Esophagus squamous epithelium (tissue), 5 donors: ENCODE results near the gene FGF14. TPM values are rescaled to one million over a fixed set of nuclear protein-coding genes. Genes with fewer than 3 reads are reported as not detected.

Source experiments
- DNase-seq: peaks from one replicate; lab custom pipeline; 2025; lab: John Stamatoyannopoulos, UW
- H3K27ac ChIP-seq, 4 donors: fragments of 200-600 bp; sonication (generic); one replicate each; pipeline ENCODE4 v1.5.1; 2016 to 2019; ENCODE audit warnings: mild to moderate bottlenecking in 1 of 4
- H3K27me3 ChIP-seq, 4 donors: fragments of 200-600 bp; sonication (generic); 1 replicate in 3 of 4; 2 replicates in 1 of 4; pipeline versions ENCODE4 v1.5.1 to v1.6.0; 2017 to 2021; ENCODE audit warnings: antibody characterized with exemption in 1 of 4
- H3K36me3 ChIP-seq, 3 donors: fragments of 200-600 bp; sonication (generic); one replicate each; pipeline ENCODE4 v1.5.1; 2016 to 2019
- H3K4me1 ChIP-seq, 3 donors: fragments of 200-600 bp; sonication (generic); one replicate each; pipeline ENCODE4 v1.5.1; 2017 to 2019
- H3K4me3 ChIP-seq, 4 donors: fragments of 200-600 bp; sonication (generic); 1 replicate in 3 of 4; 2 replicates in 1 of 4; pipeline ENCODE4 v1.5.1; 2016 to 2019; ENCODE audit warnings: mild to moderate bottlenecking in 2 of 4, moderate library complexity in 1 of 4
- H3K9me3 ChIP-seq, 3 donors: fragments of 200-600 bp; sonication (generic); one replicate each; pipeline ENCODE4 v1.5.1; 2016 to 2019
- CTCF ChIP-seq, 6 experiments: fragments of 450-650 bp in 4 of 6; fragments of 200-600 bp in 2 of 6; sonication (generic) in 2 of 6; IDR thresholded peaks; one replicate each; pipeline ENCODE4 v1.5.1; 2016 to 2019; ENCODE audit warnings: antibody characterized with exemption in 6 of 6, mild to moderate bottlenecking in 4 of 6, moderate library complexity in 4 of 6
- POLR2A ChIP-seq, 4 donors: fragments of 450-650 bp; IDR thresholded peaks; one replicate each; pipeline ENCODE4 v1.6.1; 2017; ENCODE audit warnings: antibody characterized with exemption in 4 of 4, mild to moderate bottlenecking in 4 of 4, moderate library complexity in 3 of 4
- WGBS, 2 donors: methylation state at CpG; one replicate each; pipeline ENCODE4 v1.1.5; 2018; 5-methylcytosine and 5-hydroxymethylcytosine counted together
- intact Hi-C: fragments of 100-400 bp; cut with DNase I; formaldehyde crosslinking; loops from one replicate; pipeline ENCODE4 v1.15.0; 2022
- total RNA-seq, 4 donors: library from RNA; depleted of rRNA; stranded (reverse); fragments of >200 nt; gene quantifications; one replicate each; pipeline ENCODE4 v1.1.0, GENCODE V29; 2016
- donor health status: DM: yes; HTN: yes; CAD: no.

The FGF14 gene
- total RNA-seq, 4 donors from 2014 or later, result 0.11 to 4.2 (median 1.0) TPM

- no peak for DNase-seq
- WGBS, 2 donors, result 76 to 91% methylated on average over 1 of the region's 1 CpG
Observed at GRCh38 chr13:102197193-102197592, 204.7 kb downstream of the FGF14 start.

GRCh38 chr13:102195566-102196462 is 206.0 kb downstream of the FGF14 start:
- DNase-seq, result no peak
- no peak for TF ChIP-seq POLR2A (IDR thresholded peaks at IDR 0.05)
- no peak for TF ChIP-seq CTCF (IDR thresholded peaks at IDR 0.05)
- WGBS, 2 donors, result 34 to 41% methylated on average over 4 of the region's 4 CpGs
- peak overlapping the region in 1 of 4 donors; percentile 18 for H3K27ac ChIP-seq
- no peaks in the 10 kb centered on the region for H3K9me3 ChIP-seq
- H3K27me3 ChIP-seq, result no peaks in the 10 kb centered on the region
- H3K36me3 ChIP-seq, result no peaks in the 10 kb centered on the region
- intact Hi-C loops, result no loop called here
- H3K4me3 ChIP-seq, result no peak overlapping the region
- H3K4me1 ChIP-seq, result peaks cover 0 to 18% (median 0%) of the 10 kb centered on the region in 3 donors

More at GRCh38 chr13:102197193-102197592, 204.7 kb downstream of the FGF14 start:
- Histone ChIP-seq H3K27ac (no peak overlapping the region), H3K4me3 (no peak overlapping the region), H3K9me3 (no peaks in the 10 kb centered on the region), H3K27me3 (no peaks in the 10 kb centered on the region), H3K36me3 (no peaks in the 10 kb centered on the region), H3K4me1 (peaks cover 0 to 6% (median 0%) of the 10 kb centered on the region in 3 donors)
- intact Hi-C loops, result no loop called here
- TF ChIP-seq POLR2A (IDR thresholded peaks at IDR 0.05) (no peak), CTCF (IDR thresholded peaks at IDR 0.05) (no peak)

GRCh38 chr13:102192858-102193257 is 209.0 kb downstream of the FGF14 start:
- Histone ChIP-seq H3K27ac (no peak overlapping the region), H3K4me1 (peaks cover 0 to 19% (median 0%) of the 10 kb centered on the region in 3 donors), H3K27me3 (no peaks in the 10 kb centered on the region), H3K4me3 (no peak overlapping the region), H3K9me3 (no peaks in the 10 kb centered on the region), H3K36me3 (no peaks in the 10 kb centered on the region)
- 89 to 90% methylated on average over 2 of the region's 2 CpGs for WGBS, 2 donors
- intact Hi-C loops, result no loop called here
- DNase-seq, result no peak
- TF ChIP-seq CTCF (IDR thresholded peaks at IDR 0.05) (no peak), POLR2A (IDR thresholded peaks at IDR 0.05) (no peak)

GRCh38 chr13:102191951-102192502 is 209.8 kb downstream of the FGF14 start:
- 3 to 27% methylated on average over 1 of the region's 1 CpG for WGBS, 2 donors
- peaks cover 0 to 19% (median 0%) of the 10 kb centered on the region in 3 donors for H3K4me1 ChIP-seq
- H3K27me3 ChIP-seq, result no peaks in the 10 kb centered on the region
- intact Hi-C loops, result no loop called here
- DNase-seq, result no peak
- H3K27ac ChIP-seq, result peak overlapping the region in 1 of 4 donors; percentile 2
- no peak overlapping the region for H3K4me3 ChIP-seq
- TF ChIP-seq POLR2A (IDR thresholded peaks at IDR 0.05) (no peak), CTCF (IDR thresholded peaks at IDR 0.05) (no peak)
- H3K9me3 ChIP-seq, result no peaks in the 10 kb centered on the region
- no peaks in the 10 kb centered on the region for H3K36me3 ChIP-seq

GRCh38 chr13:102190930-102191329 is 210.9 kb downstream of the FGF14 start:
- H3K4me3 ChIP-seq, result no peak overlapping the region
- H3K27me3 ChIP-seq, result no peaks in the 10 kb centered on the region
- WGBS, 2 donors, result 63 to 86% methylated on average over 2 of the region's 2 CpGs
- no peak overlapping the region for H3K27ac ChIP-seq
- no peak for TF ChIP-seq CTCF (IDR thresholded peaks at IDR 0.05)
- TF ChIP-seq POLR2A (IDR thresholded peaks at IDR 0.05), result no peak
- no peaks in the 10 kb centered on the region for H3K9me3 ChIP-seq
- intact Hi-C loops, result no loop called here
- peaks cover 0 to 19% (median 0%) of the 10 kb centered on the region in 3 donors for H3K4me1 ChIP-seq
- no peak for DNase-seq
- no peaks in the 10 kb centered on the region for H3K36me3 ChIP-seq
